ENCODE data around the gene CAMK1D. TPM values are rescaled to one million over a fixed set of nuclear protein-coding genes. Genes with fewer than 3 reads are reported as not detected.

Gene CAMK1D
- total and polyA plus RNA-seq, 2 experiments from 2014 or later, result 4.6 to 7.2 TPM

GRCh38 chr10:12634621-12634931 is 285.2 kb downstream of the CAMK1D start (continued):
- TF ChIP-seq ZNF331 (CRISPR knock-in tag; IDR thresholded peaks at IDR 0.05; ENCODE audit: low read depth) (no peak), JUNB (IDR thresholded peaks at IDR 0.05; ENCODE audit: unreplicated experiment) (no peak), EZH2phosphoT487 (IDR thresholded peaks at IDR 0.05; ENCODE audit: unreplicated experiment) (no peak), ETS1 (IDR thresholded peaks at IDR 0.05) (no peak)

GRCh38 chr10:12635127-12635541 is 285.8 kb downstream of the CAMK1D start:
- H3F3A ChIP-seq (replicated peaks; ENCODE audit: low read depth), result no peaks in the 10 kb centered on the region
- no peak overlapping the region for H3K27ac ChIP-seq (ENCODE audit: low read depth)
- no peak overlapping the region for H3K4me2 ChIP-seq
- no peaks in the 10 kb centered on the region; the same call in 1 of the 2 replicates for H4K20me1 ChIP-seq (replicated peaks; ENCODE audit: insufficient read depth)
- peaks cover 13% of the 10 kb centered on the region for H3K4me1 ChIP-seq (ENCODE audit: insufficient read depth)
- ATAC-seq (no peak), DNase-seq (ENCODE audit: low spot score) (no peak)
- H3K4me3 ChIP-seq, result no peak overlapping the region
- Mint-ChIP-seq H3K4me1 (peaks cover 19% of the 10 kb centered on the region), H3K4me3 (no peak overlapping the region), H3K27ac (peak overlapping the region; percentile 2; the same call in 1 of the 2 replicates), H3K27me3 (ENCODE audit: insufficient read depth, low read depth, poor library complexity) (peaks cover 6% of the 10 kb centered on the region), H3K9me3 (peaks cover 13% of the 10 kb centered on the region; the same call in 2 of the 3 replicates), H3K36me3 (ENCODE audit: low read depth) (peaks cover 15% of the 10 kb centered on the region)
- H3K9me2 ChIP-seq (ENCODE audit: insufficient read depth), result no peaks in the 10 kb centered on the region; the same call in 1 of the 2 replicates
- no peaks in the 10 kb centered on the region for H3K27me3 ChIP-seq (ENCODE audit: insufficient read depth)
- no peaks in the 10 kb centered on the region for H3K36me3 ChIP-seq (ENCODE audit: insufficient read depth)
- H2AFZ ChIP-seq, result no peak overlapping the region
- no peaks in the 10 kb centered on the region for H3K79me2 ChIP-seq (replicated peaks; ENCODE audit: insufficient read depth)
- no peak for TF ChIP-seq POLR2AphosphoS5 (IDR thresholded peaks at IDR 0.05; ENCODE audit: low read depth)
- no peak for TF ChIP-seq STAT1 (IDR thresholded peaks at IDR 0.05; ENCODE audit: unreplicated experiment)
- TF ChIP-seq NANOG (IDR thresholded peaks at IDR 0.05; ENCODE audit: borderline replicate concordance), result no peak
- no peak for TF ChIP-seq ZNF462 (CRISPR knock-in tag; IDR thresholded peaks at IDR 0.05)
- no peak for TF ChIP-seq ZNF114 (CRISPR knock-in tag; IDR thresholded peaks at IDR 0.05)
- no peak for TF ChIP-seq REST (IDR thresholded peaks at IDR 0.05; ENCODE audit: unreplicated experiment)
- TF ChIP-seq CREB1 (CRISPR knock-in tag; IDR thresholded peaks at IDR 0.05; ENCODE audit: low read depth), result no peak
- no peak for TF ChIP-seq JUNB (IDR thresholded peaks at IDR 0.05; ENCODE audit: unreplicated experiment)
- TF ChIP-seq CTCF (conservative IDR thresholded peaks at IDR 0.05; ENCODE audit: low read depth in 2 of 2), result no peak
- no peak for TF ChIP-seq EZH2phosphoT487 (IDR thresholded peaks at IDR 0.05; ENCODE audit: unreplicated experiment)
- TF ChIP-seq ETS1 (IDR thresholded peaks at IDR 0.05), result no peak
